HUDEP-2 (cell line): ENCODE data around the gene MPIG6B.
"Not testable (repeated sequence)": the region's sequence is repeated elsewhere in the genome, so short reads cannot be mapped to it uniquely, and the experiment has no call there.

ENCODE experiments used
- DNase-seq, 76 experiments: peaks; one replicate each; lab custom pipeline; 2025; ENCODE audit not compliant: unreplicated experiment in 76 of 76; lab: John Stamatoyannopoulos, UW

Gene MPIG6B

DNA sequence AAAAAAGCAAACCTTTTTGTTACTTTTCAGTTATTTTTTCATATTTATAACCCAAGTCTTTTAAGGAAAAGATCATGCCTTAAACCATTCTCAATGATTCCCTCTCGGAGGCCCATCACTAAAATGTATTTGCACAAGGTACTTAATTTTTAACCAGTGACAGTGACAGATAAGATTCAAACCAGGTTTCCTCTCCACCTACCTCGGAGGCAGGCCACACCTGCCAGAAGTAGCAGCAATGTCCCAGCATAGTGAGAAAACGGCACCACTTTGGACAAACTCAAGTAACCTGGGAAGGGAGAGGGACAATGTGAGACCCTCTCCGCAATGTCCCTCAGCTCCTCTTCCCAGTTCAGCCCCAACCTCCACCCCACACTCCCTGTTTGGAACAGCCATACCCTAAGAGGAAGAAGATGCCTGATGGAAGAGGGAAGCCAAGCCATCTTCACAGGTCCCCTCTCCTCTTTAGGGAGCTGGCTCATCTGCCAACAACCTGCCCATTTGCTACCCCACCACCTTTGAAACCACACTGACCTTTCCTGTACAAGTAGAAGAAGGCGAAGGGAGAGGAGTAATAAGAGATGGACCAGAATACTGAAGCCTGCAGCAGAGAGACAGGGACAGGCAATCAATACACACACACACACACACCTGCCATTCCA lies 22.3 kb upstream of the MPIG6B start:
- no peak for DNase-seq

DNA sequence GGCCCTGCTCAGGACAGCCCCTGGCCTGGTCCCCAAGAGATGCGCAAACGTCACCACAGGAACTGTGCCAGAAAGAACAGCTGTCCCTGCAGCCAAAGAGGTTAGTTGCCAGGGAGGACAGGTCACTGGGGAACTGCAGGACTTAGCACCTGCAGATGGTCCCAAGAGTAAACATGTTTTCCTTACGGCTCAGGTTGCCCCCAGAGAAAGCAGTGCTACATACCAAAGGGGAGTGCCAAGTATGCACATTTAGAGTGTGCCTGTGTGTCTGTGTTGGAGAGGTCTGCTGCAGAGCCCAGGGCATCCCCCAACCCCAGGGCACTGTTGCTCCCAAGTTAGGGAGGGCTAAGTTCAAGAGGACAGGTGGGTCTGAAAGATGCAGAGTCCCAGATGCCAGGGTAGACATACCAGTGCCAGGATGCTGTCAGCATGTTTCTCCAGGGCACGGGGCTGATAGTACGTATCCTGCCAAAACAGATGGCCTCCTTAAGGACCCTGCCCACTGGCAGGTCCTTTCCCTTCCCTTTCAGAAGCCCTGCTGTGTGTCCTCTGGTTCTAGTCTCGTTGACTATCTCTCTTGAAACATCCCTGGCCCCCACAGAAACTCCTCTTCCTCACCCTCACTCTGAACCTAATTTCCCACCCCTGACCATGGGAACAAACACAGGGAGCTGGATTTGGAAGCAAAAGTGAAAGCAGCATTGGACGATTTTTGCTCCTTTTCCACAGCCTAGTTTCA lies 21.3 kb upstream of the MPIG6B start:
- DNase-seq, result peak in 17 of 76 experiments; percentile 12 to 46 (median 26)

DNA sequence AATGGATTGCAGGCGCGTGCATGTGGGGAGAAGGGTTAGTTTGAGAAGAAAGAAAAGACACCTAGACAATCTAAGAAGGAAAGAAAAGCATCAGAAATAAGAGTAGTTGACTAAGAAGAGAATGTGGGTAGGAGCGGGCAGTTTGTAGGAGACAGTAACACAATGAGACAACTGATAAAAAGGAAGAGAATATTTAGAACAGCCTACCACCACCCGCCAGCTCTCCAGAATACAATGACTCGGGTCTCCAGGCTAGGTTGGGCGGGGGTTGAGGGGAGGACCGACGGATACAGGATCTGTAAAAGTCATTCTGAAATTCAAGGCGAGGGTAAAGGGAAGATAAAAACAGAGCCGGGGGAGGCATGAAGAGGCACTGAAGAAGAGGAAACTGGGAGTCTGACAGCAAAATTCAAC lies 20.8 kb upstream of the MPIG6B start:
- peak in 3 of 76 experiments; percentile 38 to 49 (median 46) for DNase-seq

DNA sequence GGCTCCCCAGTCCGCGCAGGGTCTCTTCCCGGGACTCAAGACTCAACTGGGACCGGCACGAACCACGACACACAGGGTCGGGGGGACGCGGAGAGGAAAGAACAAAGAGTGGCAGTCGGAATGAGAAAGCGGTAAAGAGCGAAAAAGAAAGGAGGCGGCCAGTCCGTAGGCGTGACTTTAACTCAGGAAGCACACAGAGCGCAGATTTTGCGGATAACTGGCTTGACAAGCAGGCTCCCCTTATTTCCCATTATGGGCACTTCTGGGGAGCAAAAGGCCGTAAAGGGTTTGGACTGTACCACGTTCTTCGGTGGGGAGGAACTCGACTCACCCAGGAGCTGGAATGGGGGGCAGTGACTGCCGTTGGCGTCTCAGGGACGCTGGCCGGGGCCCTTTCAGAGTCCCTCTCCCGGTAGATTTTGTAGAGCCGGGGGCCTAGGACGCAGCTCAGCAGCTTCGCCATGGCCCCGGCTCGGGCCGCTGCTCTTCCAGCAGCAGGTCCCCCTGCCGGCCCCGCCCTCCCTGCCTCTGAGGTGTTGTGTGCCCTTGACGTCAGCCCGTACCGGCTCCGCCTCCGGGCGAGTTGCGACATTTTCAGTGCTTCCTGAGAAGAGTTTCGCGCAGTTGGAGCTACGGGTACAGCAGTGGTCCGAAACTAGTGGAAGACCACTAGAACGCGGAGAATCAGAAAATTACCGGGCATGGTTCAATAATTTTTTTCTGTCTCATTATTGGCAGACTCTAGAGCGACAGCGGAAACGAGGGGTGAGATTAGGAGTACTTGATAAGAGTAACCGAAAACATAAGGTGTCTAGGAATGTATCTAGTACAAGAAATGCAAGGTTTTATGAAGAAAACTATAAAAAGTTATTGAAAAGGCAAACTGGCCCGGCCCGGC lies 20.1 kb upstream of the MPIG6B start, which contains the start of gene ABHD16A:
ABHD16A (minus strand) TSS at position 506 of the 898 bp plus-strand sequence; CDS start at position 463, 43 bp downstream.
- peak in 75 of 76 experiments; percentile 89 to 100 (median 99) for DNase-seq

DNA sequence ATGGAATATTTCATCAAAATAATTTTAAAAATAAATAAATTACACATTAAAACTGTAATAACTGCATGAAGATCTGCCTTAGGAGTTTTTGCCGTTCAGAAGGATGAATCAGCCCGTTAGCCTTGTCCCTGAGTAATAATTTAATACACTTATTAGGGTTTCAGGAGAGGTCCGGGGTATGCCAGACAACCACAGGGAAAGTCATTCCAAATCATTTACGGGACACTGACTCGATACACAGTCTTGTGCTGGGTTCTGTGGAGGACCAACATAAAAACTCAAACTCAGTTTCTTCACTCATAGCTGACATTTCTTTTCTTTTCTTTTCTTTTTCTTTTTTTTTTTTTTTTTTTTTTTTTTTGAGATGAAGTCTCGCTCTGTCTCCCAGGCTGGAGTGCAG lies 17.2 kb upstream of the MPIG6B start:
- DNase-seq, result no peak

DNA sequence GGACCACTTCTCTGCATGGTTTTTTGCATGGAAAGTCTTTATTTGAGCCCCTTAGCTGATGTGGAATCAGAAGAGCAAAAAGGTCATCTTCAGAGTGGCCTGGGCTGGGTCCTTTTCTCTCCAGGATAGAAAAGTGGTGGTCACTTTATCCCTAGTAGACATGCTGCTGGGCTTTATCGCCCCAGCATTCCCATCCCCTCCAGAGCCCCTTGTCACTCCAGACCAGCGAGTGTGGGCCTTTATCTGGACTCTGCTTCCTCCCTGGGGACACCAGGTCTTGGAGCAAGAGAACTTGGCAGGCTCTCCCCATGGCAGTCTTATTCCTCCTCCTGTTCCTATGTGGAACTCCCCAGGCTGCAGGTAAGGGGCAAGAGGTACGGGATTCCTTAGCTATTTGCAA lies 16.6 kb upstream of the MPIG6B start, which contains the start of gene LY6G6F:
LY6G6F (plus strand) TSS at position 268 of the 400 bp plus-strand sequence; CDS start at position 309, 41 bp downstream.
- DNase-seq, result no peak

DNA sequence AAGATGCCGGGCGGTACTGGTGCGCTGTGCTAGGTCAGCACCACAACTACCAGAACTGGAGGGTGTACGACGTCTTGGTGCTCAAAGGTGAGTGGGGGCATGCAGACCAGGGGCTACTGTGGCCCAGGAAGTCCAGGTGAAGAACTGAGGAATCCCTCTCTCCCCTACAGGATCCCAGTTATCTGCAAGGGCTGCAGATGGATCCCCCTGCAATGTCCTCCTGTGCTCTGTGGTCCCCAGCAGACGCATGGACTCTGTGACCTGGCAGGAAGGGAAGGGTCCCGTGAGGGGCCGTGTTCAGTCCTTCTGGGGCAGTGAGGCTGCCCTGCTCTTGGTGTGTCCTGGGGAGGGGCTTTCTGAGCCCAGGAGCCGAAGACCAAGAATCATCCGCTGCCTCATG lies 15.5 kb upstream of the MPIG6B start:
- DNase-seq, result no peak

DNA sequence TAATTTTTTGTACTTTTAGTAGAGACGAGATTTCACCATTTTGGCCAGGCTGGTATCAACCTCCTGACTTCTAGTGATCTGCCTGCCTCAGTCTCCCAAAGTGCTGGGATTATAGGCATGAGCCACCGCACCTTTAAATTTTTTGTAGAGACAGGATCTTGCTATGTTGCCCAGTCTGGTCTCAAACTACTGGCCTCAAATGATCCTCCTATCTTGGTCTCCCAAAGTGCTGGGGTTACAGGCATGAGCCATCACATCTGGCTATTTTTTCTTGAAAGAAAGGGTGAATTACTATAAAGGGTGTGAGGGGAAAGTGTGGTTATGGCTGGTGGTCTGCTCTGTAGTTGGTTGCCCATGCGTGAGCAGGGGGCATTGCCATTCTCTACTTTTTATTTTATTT lies 14.9 kb upstream of the MPIG6B start:
- no peak for DNase-seq

DNA sequence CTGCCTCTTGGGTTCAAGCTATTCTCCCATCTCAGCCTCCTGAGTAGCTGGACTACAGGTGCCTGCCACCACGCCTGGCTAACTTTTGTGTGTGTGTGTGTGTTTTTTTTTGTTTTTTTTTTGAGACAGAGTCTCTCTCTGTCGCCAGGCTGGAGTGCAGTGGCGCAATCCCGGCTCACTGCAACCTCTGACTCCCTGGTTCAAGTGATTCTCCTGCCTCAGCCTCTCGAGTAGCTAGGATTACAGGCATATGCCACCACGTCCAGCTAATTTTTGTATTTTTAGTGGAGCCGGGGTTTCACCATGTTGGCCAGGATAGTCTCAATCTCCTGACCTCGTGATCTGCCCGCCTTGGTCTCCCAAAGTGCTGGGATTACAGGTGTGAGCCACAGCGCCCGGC lies 14.0 kb upstream of the MPIG6B start:
- not testable (repeated sequence) for DNase-seq

DNA sequence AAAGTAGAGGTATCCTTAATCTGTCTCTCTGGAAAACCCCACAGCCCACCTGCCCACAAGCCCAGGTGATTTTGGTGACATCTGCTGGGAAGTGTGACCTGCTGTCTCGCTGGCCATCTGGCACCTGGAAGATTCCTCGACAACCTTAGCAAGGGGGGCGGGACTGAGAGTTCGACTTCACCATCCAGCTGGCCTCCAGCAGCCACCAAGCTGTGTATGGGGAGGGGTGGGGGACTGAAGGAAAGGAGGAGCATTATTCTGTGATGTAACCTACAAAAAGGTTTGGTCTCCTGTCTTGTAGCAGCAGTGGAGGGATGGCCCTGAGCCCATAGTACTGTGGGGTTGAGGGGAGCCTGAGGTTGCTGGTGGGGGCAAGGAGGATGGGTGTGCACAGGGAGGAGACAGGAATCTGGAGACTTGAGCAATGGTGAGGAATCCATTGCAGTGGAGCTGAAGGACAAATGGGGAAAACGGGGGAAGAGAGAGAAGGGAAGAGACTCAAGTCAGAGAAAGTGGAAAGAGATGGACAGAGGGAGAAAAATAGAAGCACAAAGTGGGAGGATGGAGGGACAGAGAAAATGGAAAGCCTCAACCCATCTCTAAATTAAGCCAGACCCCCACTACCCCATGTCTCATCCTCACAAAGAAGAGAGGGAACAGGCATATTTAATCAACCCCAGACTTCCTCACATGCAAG lies 12.5 kb upstream of the MPIG6B start:
- no peak for DNase-seq

DNA sequence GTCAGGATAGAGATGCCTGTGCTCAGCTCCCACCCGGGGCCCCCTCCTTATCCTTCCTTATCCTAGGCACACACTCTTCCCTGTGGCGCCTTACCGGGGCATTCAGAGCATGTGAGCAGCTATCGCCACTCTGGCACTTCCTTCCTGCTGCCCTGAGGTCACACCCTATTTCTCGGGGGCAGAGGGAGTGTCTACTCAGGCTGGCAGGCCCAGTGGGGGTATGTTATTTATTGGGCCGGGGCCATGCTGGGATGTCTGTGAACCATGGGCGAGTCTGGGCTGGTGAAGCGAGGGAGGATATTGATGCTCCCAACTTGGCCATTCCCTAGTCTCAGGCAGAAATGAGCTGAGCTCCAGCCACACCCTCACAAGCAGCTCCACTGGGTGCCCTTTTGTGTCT lies 11.9 kb upstream of the MPIG6B start:
- peak in 65 of 76 experiments; percentile 17 to 78 (median 56) for DNase-seq

DNA sequence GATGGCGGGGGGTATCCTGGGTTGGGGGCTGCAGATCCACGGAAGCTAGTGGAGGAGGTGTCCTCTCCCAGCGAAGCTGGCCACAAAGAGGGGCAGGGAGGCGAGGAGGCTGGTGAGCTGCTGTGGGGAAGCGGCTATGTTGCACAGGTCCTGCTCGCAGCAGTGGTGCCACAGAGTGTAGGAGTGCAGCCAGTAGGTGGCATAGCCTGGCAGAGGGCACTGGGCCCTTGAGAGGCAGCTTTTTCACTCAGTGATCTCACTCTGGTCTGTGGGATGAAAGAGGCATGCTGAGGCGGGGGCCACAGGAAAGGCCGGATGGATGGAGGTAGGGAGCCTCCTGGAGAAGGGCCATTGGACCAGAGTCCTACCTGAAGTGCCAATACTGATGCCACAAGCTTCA lies 10.9 kb upstream of the MPIG6B start:
- peak in 22 of 76 experiments; percentile 5 to 48 (median 28) for DNase-seq

DNA sequence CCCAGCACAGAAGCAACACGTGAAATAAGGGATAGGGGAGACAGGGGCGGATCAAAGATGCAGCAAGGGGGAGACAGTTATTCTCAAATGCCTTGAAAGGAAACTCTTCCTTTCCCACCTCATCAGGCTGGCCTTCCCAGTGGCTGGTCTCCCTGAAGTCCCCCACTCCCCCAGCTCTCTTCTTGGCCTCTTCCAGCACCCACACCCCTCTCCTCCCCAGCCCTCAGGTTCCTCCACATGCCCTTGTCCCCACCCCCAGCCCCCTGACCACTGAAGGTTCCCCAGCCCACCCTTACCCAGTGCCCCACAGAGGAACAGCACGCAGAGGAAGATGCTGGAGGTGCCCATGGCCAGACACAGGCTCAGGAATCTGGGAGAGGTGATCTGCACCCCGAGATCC lies 9.7 kb upstream of the MPIG6B start:
- no peak for DNase-seq

DNA sequence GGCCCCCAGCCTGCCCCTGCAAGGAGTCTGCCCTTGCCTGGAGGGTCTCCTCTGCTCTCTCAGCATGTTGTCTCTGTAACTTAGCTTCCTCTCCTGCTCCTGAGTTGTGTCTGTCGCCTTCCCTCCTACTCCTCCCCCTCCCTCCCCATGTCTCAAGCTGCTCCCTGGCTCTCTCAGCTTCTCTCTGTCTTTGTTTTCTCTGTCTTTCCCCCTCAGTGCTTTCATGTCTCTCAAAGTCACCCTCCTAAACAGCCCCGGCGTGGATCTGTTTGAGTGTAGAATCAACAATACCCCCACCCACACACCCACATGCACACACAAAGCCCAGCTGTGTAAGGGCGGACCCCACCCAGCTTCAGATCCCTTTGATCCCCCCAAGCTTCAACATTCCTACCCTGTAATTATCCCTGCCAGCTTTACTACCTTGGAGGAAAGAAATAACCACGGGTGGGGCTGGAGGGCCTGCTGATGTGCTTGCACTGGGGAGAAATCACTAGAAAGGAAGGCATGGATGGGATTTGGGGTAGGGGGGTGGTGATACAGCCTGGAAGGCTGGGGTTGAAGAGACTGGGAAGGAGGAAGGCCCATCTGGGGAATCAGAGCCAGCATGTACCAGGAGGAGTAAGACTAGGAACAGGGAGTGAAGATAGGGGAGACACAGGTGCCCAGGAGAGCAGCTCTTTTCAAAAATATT lies 9.0 kb upstream of the MPIG6B start:
- DNase-seq, result no peak

DNA sequence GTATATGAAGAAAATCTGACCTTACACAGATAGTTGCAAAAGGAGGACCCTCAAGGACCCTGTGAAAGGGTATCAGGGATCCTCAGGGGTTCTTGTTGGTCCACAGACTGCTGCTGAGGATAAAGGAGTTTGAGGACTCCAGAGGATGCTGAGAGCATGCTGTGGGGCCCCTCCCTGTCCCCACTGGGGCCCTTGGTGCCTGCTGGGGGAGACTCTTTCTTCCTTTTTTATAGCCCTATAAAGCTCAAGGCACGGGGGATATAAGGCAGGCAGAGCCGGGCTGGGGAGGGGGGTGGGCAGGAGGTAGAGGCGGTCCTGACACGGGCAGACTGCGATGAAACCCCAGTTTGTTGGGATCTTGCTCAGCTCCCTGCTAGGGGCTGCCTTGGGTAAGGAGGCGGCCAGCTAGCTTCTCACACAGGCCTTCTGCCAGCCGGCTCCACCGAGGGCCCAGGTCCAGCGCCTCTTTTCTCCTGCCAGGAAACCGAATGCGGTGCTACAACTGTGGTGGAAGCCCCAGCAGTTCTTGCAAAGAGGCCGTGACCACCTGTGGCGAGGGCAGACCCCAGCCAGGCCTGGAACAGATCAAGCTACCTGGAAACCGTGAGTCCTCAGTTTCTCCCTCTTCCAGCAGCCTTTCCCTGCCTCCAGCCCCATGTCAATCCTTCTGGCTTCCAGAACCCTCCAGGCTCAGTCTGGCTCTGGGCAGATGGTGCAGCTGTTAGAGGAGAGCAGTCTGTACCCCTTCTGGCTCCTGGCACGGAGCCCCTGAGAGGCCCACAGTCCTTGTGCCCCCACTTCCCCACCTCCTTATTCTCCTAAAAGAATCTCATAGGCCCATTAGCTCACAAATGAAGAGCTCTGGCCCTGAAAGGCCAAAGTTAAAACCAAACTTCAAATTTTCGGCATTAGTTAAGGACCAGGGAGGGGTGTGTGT lies 7.9 kb upstream of the MPIG6B start, which contains the start of gene LY6G6D:
LY6G6D (plus strand) TSS at position 327 of the 937 bp plus-strand sequence; CDS start at position 335, 8 bp downstream.
- DNase-seq, result no peak

DNA sequence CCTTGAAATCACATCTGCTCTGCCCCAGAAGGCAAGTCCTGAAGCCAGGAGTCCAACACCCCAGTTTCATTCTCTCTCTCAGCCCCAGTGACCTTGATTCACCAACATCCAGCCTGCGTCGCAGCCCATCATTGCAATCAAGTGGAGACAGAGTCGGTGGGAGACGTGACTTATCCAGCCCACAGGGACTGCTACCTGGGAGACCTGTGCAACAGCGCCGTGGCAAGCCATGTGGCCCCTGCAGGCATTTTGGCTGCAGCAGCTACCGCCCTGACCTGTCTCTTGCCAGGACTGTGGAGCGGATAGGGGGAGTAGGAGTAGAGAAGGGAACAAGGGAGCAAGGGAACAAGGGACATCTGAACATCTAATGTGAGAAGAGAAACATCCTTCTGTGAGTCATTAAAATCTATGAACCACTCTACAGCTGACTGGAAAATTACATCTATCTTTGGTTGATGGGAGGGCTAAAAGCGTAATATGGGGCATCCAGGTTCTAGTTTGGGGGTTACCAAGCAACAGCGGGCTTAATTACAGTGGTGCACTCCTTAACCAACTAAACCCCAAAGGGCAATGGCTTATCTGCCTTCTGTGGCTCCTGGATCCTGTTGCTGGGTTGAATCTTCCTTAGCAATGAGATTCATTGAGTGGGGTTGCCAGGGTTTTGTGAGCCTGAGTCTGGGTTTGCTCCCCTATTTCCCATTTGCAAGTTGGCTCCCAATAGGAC lies 5.5 kb upstream of the MPIG6B start:
- no peak for DNase-seq

DNA sequence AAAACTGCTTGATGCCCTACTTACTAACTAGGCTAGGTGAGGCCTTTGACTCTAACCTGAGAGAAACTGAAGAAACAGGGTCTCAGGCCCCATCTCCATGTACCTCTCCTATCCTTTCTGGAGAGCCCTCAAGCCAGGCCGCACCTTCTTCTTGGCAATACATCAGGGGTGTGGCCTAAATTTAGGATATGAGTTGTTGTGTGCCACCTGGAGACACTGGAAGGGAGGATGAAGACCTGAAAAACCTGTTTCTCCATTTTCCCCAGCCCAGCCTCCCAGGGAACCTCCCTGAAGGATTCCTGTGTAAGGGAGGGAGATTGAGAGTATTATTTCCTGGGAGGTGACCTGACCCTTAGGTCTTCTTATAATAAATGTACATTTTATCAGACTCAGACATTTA lies 4.9 kb upstream of the MPIG6B start:
- no peak for DNase-seq

DNA sequence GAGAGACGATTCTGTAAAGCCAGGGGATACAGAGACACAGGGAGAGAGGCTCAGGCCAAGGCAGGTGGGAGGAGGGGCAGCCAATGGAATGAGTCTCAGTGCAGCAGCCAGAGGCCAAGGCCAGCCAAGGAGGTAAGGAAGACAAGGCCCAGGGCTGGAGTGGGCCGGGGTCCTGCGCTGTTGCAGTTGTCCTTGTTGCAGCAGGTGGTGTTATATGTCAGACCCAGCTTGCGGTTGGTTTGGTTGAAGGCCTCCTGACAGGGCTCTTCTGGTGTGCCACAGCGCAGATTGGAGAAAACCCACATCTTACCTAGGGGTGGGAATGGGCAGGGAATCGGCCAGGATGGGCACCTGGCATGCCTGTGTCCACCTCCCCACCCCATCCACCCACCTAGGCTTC lies 4.2 kb upstream of the MPIG6B start:
- DNase-seq, result no peak
